Memory B cell (primary cell): ENCODE data around the gene CISD1.

ENCODE experiments used
- ATAC-seq: fragments of 150-1000 bp; cut with Tn5 transposase; 2 replicates; pipeline ENCODE4 v1.10.0; 2021; ENCODE audit warnings: low read depth, mild to moderate bottlenecking, moderate library complexity
- DNase-seq, 2 donors: peaks; one replicate each; pipeline ENCODE4 v3.0.0; 2022; ENCODE audit warnings: low spot score in 2 of 2
- H3K27ac Mint-ChIP-seq: one replicate; pipeline ENCODE4 v1.8.0; 2022; ENCODE audit warnings: mild to moderate bottlenecking, moderate library complexity, mixed read lengths
- H3K27me3 Mint-ChIP-seq: one replicate; pipeline ENCODE4 v1.8.0; 2022; ENCODE audit warnings: mixed read lengths
- H3K36me3 Mint-ChIP-seq: one replicate; pipeline ENCODE4 v1.8.0; 2022; ENCODE audit warnings: mild to moderate bottlenecking, mixed read lengths
- H3K4me1 Mint-ChIP-seq: one replicate; pipeline ENCODE4 v1.8.0; 2022; ENCODE audit warnings: mixed read lengths
- H3K4me3 Mint-ChIP-seq: one replicate; pipeline ENCODE4 v1.8.0; 2022; ENCODE audit warnings: mild to moderate bottlenecking, moderate library complexity, mixed read lengths
- H3K9me3 Mint-ChIP-seq: one replicate; pipeline ENCODE4 v1.8.0; 2022; ENCODE audit warnings: mixed read lengths

CISD1 gene

DNA sequence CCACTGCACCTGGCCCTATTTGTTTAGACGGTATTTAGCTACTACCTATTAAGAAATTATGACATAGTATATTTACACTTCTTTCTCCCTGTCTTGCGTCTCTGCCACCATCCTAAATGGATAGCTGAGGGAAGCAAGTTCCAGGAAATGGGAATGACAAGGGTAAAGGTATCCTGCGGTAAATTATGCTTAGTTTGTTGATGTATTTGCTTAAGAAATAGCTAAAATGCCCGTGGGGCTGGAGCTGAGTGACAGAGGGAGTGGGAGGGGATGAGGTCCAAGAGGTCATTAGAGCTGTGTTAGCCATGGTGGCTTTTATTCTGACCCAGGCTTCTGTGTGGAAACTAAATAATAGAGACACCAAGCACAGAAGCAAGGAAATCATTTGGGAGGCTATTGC is 36.9 kb downstream of the CISD1 start:
- Mint-ChIP-seq H3K27ac (no peak overlapping the region), H3K9me3 (no peaks in the 10 kb centered on the region), H3K36me3 (no peaks in the 10 kb centered on the region), H3K27me3 (peaks cover 14% of the 10 kb centered on the region), H3K4me3 (no peak overlapping the region), H3K4me1 (no peaks in the 10 kb centered on the region)
- ATAC-seq (no peak), DNase-seq (no peak)

DNA sequence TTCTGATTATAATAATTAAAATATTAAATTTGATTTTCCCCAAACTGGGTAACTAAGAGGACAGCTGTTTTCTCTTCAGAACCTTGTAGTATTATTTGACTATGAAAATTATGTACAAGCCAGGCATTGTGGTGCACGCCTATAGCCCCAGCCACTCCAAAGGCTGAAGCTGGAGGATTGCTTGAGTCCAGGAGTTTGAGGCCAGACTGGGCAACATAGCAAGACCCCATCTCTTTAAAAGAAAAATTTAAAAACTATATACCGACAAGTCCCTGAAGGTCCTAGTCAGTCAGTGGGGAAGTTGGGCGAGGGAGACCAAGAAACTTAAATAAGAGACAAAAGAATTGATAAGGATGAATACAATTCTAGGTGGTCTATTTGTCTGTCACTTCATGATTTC is 38.7 kb downstream of the CISD1 start:
- ATAC-seq (no peak), DNase-seq (no peak)
- Mint-ChIP-seq H3K4me3 (no peak overlapping the region), H3K9me3 (no peaks in the 10 kb centered on the region), H3K36me3 (no peaks in the 10 kb centered on the region), H3K4me1 (no peaks in the 10 kb centered on the region), H3K27ac (no peak overlapping the region), H3K27me3 (peaks cover 14% of the 10 kb centered on the region)

DNA sequence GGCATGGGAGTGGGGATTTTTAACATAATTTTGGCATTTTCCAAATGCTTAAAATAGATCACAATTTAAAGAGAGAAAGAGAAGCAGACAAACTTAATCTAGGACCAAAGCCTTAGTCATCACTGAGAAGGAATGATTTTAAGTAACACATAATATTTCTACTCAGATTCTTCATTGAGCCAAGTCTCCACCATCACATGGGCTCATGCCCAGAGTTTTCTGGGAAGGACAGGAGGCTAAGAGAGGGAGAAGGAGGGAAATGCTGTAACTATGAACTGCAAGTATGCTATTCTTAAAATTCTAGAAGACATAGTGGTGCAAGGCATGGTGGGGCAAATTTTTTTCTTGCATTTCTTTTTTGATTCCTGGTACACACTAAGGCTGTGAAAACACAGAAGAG is 42.1 kb downstream of the CISD1 start:
- ATAC-seq: no peak
- Mint-ChIP-seq H3K9me3 (no peaks in the 10 kb centered on the region), H3K27me3 (peaks cover 7% of the 10 kb centered on the region), H3K27ac (no peak overlapping the region), H3K4me3 (no peak overlapping the region), H3K36me3 (no peaks in the 10 kb centered on the region), H3K4me1 (no peaks in the 10 kb centered on the region)
- no peak for DNase-seq

DNA sequence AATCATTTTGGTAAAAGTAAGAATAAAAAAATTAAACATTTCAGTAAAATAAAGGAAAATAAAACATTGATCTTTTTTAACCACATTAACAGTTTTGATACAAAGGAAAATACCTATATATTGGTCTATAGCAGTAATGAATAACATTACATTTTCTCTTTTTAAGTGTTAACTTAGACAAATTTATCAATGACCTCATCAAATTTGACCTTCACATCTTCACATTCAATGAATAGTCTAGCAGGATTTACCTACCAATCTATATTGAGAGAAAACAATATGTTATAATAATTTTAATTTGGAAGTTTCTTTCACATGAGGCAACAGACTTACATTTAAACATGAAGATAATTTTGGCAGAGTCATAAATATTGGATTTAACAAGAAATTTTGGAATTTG is 47.9 kb downstream of the CISD1 start:
- Mint-ChIP-seq H3K4me3 (no peak overlapping the region), H3K4me1 (no peaks in the 10 kb centered on the region), H3K9me3 (no peaks in the 10 kb centered on the region), H3K27ac (no peak overlapping the region), H3K27me3 (no peaks in the 10 kb centered on the region), H3K36me3 (no peaks in the 10 kb centered on the region)
- no peak for ATAC-seq
- DNase-seq: no peak

DNA sequence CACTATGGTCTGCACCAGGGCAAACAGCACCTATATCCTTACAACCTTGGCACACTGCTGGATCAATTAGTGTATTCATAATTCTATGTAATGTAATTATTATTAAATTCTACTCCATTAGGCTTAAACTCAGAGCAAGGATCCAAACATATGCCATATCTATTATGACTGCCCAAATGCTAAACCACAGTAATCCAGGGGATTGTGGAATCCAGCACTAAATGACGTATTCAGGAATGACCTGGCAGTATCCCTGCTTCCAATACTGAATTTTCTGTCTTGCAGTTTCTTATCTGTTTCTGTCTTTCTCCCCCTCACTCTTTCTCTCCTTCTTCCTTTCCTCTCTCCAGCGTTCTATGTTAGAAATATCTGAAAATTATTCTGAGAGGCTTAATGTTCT is 49.4 kb downstream of the CISD1 start:
- DNase-seq: no peak
- Mint-ChIP-seq H3K27ac (no peak overlapping the region), H3K4me1 (peaks cover 6% of the 10 kb centered on the region), H3K36me3 (no peaks in the 10 kb centered on the region), H3K4me3 (no peak overlapping the region), H3K27me3 (no peaks in the 10 kb centered on the region), H3K9me3 (no peaks in the 10 kb centered on the region)
- no peak for ATAC-seq

DNA sequence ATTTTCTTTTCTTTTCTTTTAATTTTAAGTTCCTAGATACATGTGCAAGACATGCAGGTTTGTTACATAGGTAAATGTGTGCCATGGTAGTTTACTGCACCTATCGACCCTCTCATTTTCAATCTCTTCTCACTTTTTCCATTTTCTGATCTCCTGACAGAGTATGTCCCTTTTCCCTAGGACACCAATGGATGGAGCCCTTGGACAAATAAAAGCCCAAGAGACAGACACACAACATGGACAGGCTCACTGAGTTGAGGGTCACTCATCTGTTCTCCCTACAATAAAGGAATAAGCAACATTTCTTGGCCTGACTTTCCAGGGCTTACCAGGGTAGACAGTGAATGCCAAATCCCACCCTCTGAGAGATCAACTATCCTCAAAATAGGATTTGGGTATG is 50.6 kb downstream of the CISD1 start:
- Mint-ChIP-seq H3K4me3 (no peak overlapping the region), H3K4me1 (peaks cover 6% of the 10 kb centered on the region), H3K27me3 (no peaks in the 10 kb centered on the region), H3K27ac (no peak overlapping the region), H3K9me3 (no peaks in the 10 kb centered on the region), H3K36me3 (no peaks in the 10 kb centered on the region)
- DNase-seq: no peak
- ATAC-seq: no peak

DNA sequence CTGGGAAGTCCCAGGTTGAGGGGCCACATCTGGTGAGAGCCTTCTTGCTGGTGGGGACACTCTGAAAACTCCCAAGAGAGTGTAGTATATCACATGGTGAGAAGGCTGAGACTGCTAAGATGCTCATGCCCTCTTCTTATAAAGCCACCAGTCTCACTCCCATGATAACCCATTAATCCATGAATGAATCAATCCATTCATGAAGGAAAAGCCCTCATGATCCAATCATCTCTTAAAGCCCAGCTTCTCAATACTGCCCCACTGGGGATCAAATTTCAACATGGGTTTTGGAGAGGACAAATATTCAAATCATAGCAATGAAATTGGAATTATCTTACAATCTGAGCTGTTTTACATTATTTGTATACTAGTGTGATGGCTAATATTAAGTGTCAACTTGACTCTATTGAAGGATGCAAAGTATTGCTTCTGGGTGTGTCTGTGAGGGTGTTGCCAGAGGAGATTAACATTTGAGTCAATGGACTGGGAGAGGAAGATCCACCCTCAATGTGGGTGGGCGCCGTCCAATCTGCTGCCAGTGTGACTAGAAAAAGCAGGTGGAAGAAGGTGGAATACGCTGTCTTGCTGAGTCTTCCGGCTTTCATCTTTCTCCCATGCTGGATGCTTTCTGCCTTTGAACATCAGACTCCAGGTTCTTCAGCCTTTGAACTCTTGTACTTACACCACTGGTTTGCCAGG is 51.5 kb downstream of the CISD1 start:
- no peaks in the 10 kb centered on the region for H3K27me3 Mint-ChIP-seq
- peaks cover 6% of the 10 kb centered on the region for H3K4me1 Mint-ChIP-seq
- H3K9me3 Mint-ChIP-seq: no peaks in the 10 kb centered on the region
- no peak for DNase-seq
- H3K27ac Mint-ChIP-seq: no peak overlapping the region
- no peaks in the 10 kb centered on the region for H3K36me3 Mint-ChIP-seq
- ATAC-seq: no peak
- H3K4me3 Mint-ChIP-seq: no peak overlapping the region

DNA sequence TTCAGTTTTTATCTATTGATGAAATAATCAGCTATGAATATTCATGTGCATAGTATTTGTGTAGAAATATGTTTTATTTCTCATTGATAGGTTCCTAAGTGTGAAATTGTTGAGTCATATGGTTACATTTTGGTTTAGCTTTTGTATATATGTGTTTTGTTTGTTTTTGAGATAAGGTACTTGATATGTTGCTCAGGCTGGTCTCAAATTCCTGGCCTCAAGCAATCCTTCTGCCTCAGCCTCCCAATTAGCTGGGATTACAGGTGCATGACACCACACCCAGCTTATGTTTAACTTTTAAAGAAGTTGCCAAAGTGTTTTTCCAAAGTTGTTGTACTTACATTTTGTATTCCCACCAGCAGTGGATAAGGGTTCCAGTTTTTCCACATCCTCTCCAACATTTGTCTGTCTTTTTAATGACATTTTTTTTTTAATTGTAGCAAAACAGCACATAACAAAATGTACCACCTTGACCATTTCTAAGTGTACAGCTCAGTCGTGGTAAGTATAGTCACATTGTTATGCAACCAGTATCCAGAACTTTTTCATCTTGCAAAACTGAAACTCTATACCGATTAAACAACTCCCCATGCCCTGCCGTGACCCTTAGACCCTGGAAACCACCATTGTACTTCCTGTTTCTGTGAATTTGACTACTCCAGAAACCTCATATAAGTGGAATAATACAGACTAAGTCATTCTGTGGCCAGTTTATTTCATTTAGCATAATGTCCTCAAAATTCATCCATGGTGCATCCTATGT is 53.3 kb downstream of the CISD1 start:
- H3K36me3 Mint-ChIP-seq: no peaks in the 10 kb centered on the region
- ATAC-seq: peak; percentile 95
- peak overlapping the region; percentile 29 for H3K27ac Mint-ChIP-seq
- no peaks in the 10 kb centered on the region for H3K9me3 Mint-ChIP-seq
- peaks cover 6% of the 10 kb centered on the region for H3K4me1 Mint-ChIP-seq
- H3K27me3 Mint-ChIP-seq: no peaks in the 10 kb centered on the region
- H3K4me3 Mint-ChIP-seq: no peak overlapping the region
- DNase-seq: peak in 1 of 2 donors; percentile 16

DNA sequence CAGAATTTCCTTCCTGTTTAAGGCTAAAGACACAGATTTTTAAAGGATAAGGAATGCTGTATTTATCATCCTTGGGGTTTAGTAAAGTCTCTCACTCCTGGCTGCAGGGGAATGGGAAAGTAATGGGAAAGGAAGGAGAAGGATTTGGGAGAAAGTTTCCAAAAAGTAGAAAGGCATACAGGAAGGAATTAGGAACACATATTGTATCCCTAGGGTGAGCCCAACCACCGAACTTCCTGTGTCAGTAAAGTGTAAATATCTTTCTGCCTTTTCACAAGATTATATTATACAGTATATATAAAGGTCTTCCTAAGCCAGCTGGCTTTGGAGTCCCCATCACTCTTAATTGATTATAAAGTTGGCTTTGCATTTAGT is 53.9 kb downstream of the CISD1 start:
- no peak for DNase-seq
- H3K27me3 Mint-ChIP-seq: no peaks in the 10 kb centered on the region
- no peak overlapping the region for H3K4me3 Mint-ChIP-seq
- ATAC-seq: no peak
- H3K4me1 Mint-ChIP-seq: peaks cover 6% of the 10 kb centered on the region
- peak overlapping the region; percentile 29 for H3K27ac Mint-ChIP-seq
- no peaks in the 10 kb centered on the region for H3K36me3 Mint-ChIP-seq
- H3K9me3 Mint-ChIP-seq: no peaks in the 10 kb centered on the region

DNA sequence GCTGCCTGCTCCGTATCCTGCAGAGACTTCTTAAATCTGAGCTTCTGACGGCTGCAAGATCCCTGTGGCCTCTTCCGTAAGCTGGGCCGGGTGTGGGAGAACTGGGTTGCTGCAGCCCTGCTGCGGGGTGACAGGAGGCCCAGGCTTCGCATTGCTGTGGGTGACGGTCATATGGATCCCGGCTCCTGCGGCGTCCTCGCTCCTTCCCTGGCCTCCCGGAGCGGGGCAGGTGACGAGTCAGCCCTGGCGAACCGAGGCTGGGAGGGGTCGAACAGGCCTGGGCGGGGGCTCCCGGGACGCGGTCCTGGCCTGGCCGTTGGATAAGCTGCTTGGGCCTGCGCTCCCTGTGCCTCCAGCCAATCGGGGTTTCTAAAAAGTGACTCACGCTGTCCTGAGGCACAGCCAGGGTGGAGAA is 58.0 kb downstream of the CISD1 start:
- H3K4me3 Mint-ChIP-seq: no peak overlapping the region
- no peaks in the 10 kb centered on the region for H3K36me3 Mint-ChIP-seq
- no peaks in the 10 kb centered on the region for H3K27me3 Mint-ChIP-seq
- ATAC-seq (no peak), DNase-seq (no peak)
- no peak overlapping the region for H3K27ac Mint-ChIP-seq
- H3K4me1 Mint-ChIP-seq: peaks cover 8% of the 10 kb centered on the region
- H3K9me3 Mint-ChIP-seq: no peaks in the 10 kb centered on the region

DNA sequence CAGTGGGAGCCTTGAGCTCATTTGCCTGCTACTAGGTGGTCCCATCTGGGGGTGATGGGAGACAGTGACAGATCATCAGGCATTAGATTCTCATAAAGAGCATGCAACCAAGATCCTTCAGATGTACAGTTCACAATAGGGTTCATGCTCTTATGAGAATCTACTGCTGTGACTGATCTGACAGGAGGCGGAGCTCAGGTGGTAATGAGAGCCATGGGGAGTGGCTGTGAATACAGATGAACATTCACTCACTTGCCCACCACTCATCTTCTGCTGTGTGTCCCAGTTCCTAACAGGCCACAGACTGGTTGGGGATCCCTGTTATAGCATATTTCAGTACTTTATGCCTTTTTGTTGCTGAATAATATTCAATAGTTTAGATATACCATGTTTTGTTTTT is 59.3 kb downstream of the CISD1 start:
- Mint-ChIP-seq H3K36me3 (no peaks in the 10 kb centered on the region), H3K4me1 (peaks cover 2% of the 10 kb centered on the region), H3K27ac (no peak overlapping the region), H3K4me3 (no peak overlapping the region), H3K9me3 (no peaks in the 10 kb centered on the region), H3K27me3 (no peaks in the 10 kb centered on the region)
- ATAC-seq (no peak), DNase-seq (no peak)

DNA sequence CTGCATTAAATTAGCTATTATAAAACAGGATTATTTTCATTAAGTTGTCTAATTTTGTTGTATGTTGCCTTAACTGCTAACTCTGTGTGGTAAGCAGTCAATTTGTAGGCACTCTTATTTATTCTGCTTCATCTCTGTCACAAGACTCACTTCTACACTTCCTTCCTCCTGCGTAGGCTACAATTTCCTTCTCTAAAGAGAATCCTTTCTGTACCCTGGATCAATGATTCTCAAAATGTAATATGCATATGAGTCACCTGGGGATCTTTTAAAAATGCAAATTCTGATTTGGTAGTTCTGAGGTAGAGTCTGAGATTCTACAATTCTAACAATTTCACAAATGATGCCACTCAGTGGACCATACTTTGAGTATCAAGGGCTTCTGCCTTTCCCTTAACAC is 61.5 kb downstream of the CISD1 start:
- no peak for ATAC-seq

DNA sequence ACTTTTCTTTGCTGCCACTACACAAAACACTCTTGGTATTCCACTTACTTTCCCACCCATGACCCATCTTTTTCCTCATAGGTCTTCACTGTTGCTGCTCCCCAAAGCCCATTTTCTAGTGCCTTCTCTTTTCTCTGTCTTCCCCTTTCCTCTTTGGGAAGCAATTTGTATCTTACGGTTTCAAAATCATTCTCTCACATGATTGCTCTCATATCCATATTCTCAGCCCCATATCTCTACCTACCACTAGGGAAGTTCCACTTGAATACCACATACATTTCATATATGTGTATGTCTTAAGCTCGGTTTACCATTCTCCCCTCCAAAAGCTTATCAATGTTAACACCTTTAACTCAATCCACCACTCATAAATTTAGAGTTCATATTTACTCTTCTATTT is 62.7 kb downstream of the CISD1 start:
- no peak for ATAC-seq
- peaks cover 17% of the 10 kb centered on the region for H3K4me1 Mint-ChIP-seq
- no peak for DNase-seq
- no peak overlapping the region for H3K4me3 Mint-ChIP-seq
- H3K36me3 Mint-ChIP-seq: no peaks in the 10 kb centered on the region
- no peak overlapping the region for H3K27ac Mint-ChIP-seq
- no peaks in the 10 kb centered on the region for H3K27me3 Mint-ChIP-seq
- no peaks in the 10 kb centered on the region for H3K9me3 Mint-ChIP-seq

More for the DNA sequence above, 61.5 kb downstream of the CISD1 start:
- H3K27me3 Mint-ChIP-seq: no peaks in the 10 kb centered on the region
- DNase-seq: no peak
- H3K36me3 Mint-ChIP-seq: no peaks in the 10 kb centered on the region
- H3K4me1 Mint-ChIP-seq: peaks cover 7% of the 10 kb centered on the region
- H3K9me3 Mint-ChIP-seq: no peaks in the 10 kb centered on the region
- no peak overlapping the region for H3K27ac Mint-ChIP-seq
- no peak overlapping the region for H3K4me3 Mint-ChIP-seq

DNA sequence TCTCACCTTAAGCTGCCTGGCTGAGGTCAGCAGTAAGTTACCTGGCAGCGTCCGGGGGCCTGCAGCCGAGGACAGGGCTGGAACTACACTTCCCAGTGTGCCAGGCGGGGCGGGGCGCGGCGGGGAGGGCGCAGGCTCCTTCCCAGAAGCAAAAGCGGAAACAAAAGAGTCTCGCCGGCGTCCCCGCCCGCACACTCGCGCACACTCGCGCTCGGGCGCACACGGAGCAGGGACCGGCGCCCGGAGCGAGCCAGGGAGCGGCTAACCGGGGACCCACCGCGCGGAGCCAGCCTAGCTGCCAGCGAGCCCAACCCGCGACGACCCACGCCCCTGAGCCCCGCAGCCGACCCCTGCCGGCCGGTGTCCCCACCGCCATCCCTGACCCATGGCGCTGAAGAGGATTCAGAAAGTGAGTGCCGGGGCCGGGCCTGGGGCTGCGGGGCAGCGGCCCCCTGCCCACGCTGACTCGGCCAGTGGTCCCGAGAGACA is 65.9 kb downstream of the CISD1 start, which contains the start of gene UBE2D1:
UBE2D1 (plus strand) TSS at position 190 of the 489 bp plus-strand sequence; CDS start at position 386, 196 bp downstream.
- peak; percentile 76 to 79 for DNase-seq
- Mint-ChIP-seq H3K4me1 (peaks cover 26% of the 10 kb centered on the region), H3K36me3 (no peaks in the 10 kb centered on the region), H3K9me3 (no peaks in the 10 kb centered on the region), H3K27me3 (no peaks in the 10 kb centered on the region), H3K27ac (peak within 1 kb of the TSS; percentile 90), H3K4me3 (peak within 1 kb of the TSS; percentile 91)
- peak; percentile 95 for ATAC-seq
